HTR-8/SVneo (cell line): Measurements from ENCODE around the gene NUAK1.

Experiments
- DNase-seq: peaks from one replicate; pipeline ENCODE4 v3.0.0; 2011; ENCODE audit warnings: low spot score, mixed read lengths; ENCODE audit not compliant: insufficient read length
- FAIRE-seq: peaks from 2 replicates; lab custom pipeline; 2011; peaks lifted over from hg19 to GRCh38; lab: Jason Lieb, UNC

Gene NUAK1

GRCh38 chr12:106044773-106045172 lies 94.0 kb downstream of the NUAK1 start:
- DNase-seq (no peak), FAIRE-seq (no peak)

DNA sequence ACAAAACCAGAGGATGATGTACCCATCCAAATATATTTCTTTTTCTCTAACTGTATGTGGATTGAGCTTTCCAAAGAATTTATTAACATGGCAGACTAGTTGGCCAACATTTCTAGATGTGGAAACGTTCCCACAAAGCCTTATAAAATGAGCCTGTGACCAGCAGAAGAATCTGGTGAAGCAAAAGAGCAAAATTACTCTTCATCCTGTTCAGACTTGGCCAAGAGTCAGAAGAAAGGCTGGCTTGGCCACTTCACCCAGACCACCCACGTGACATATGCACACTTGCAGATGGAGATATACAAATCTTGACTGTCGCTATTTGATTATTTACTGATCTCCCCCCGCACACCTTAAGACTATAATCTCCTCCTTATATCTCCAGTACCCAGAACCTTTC lies 96.7 kb downstream of the NUAK1 start:
- FAIRE-seq (no peak), DNase-seq (no peak)

DNA sequence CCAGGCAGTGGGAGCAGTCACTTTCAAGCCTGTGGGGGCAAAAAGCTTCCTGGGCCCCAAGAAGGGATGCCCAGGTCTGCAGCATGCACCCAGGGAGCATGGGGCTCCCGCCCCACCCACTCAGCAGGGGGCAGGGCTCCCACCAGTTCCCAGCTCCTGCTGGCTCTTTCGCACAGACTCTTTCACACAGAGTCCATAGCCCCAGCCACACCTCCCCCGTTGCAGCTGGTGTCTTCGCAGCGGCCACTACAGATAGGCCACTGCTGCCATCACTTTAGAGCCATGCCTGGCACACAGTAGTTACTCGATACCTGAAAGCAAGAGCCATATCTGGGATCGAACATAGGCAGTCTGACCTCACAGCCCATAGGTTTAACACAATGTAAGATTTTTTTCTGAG lies 98.2 kb downstream of the NUAK1 start:
- FAIRE-seq, result no peak
- no peak for DNase-seq

DNA sequence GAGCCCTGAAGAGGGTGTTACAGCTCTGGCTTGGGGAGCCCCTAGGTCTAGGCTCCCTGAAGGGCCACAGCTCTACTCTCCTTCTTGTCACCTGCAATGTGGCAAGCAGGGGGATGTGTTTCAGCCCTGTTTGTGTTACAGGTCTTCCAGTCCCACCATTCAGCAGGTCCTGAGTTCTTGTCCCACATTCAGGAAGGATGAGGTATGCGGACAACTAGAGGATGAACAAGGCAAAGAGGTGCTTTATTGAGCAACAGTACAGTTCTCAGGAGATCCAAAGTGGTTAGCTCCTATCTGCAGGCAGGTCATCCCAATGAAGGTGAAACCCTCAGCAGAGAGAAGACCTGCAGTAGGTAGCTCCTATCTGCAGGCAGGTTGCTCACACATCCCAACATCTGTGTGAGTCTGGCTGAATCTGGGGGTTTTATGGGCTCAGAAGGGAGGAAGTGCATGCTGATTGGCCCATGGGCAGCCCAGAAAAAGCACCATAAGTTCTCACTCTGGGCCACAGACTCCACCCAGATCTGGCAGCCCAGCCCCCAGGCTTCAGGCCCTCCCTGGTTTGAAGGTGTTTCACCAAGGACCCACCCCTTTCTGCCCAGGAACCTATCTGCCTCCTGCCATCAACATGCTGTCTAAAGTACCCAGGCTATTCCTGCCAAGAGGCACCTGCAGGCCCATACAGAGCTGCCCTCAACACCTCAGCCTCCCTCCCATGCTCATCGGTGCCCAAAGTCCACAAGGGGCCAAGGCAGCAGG lies 98.9 kb downstream of the NUAK1 start:
- no peak for DNase-seq

DNA sequence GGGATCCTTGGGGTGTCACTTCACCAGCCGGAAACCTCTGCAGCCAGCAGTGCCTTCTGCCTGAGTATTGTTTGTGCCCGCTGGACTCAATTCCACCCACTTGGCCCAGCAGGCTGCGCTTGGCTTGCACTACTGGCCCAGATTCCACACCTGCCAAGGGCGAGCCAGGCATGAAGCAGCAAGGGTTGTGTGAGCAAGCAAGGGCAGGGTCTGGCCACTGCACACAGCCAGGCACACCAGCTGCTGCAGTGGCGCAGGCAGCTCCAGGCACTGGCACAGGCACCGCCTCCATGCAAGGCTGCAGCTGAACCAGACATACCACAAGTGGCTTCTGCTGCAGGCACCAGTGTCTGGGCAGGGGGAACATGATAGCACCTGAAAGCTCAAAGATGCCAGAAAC lies 99.5 kb downstream of the NUAK1 start:
- FAIRE-seq (no peak), DNase-seq (no peak)

More for the DNA sequence above, 98.9 kb downstream of the NUAK1 start:
- peak; percentile 40 for FAIRE-seq

DNA sequence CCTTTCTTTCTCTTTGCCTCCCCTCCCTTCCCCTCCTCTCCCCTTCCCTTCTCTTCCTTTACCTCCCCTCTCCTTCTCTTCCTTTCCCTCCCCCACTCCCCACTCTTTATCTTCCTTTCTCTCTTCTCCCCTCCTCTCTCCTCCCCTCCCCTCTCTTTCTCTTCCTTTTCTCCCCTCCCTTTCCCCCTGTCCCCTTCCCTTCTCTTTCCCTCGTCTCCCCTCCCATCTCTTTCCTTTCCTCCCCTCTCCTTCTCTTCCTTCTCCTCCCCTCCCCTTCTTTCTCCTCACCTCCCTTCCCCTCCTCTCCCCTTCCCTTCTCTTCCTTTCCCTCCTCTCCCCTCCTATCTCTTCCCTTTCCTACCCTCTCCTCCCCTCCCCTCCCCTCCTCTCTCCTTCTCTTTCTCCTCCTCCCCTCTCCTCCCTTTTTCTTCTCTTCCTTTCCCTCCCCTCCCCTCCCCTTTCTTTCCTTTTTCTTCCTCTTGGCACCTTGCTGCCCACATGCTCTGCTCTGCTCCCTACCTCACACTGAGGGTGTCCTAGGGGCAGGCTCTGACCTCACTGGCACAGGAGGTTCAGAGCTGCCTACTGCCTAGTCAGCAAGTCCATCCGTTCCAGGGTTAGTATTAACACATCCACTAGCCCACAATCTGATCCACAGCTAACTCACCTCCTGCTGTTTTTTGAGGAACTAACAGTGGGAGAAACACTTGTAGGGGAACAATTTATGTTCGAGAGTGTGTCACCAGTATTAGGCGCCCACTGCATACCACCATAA lies 101.0 kb downstream of the NUAK1 start:
- peak; percentile 38 for FAIRE-seq
- no peak for DNase-seq

DNA sequence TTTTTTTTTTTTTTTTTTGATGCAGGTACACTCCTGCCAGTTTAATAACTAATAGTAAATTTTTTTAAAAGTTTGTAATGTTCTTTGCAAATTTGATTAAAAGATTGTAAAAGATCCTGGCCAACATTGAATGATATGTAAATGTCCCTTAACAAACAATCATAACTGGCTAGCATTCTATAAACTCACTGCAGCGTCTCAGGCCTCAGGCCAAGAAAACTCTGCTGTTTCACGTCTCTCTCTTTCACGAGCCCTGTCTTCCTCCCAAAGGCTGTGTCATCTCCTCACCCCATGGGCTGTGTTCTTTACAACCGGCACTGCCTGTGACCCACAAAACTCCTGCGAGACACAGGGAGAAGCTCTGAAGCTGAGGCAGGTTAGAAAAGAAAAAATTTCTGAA lies 103.3 kb downstream of the NUAK1 start:
- DNase-seq, result no peak
- FAIRE-seq, result no peak

DNA sequence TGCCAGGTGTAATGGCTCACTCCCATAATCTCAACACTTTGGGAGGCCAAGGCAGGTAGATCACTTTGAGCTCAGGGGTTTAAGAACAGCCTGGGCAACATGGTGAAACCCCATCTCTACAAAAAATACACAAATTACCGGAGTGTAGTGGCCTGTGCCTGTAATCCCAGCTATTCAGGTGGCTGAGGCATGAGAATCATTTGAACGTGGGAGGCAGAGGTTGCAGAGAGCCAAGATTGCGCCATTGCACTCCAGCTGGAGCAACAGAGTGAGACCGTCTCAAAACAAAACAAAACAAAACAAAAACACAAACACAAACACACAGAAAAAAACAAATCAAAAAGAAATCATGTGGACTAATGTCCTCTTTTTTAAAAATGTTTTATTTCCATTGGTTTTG lies 104.4 kb downstream of the NUAK1 start:
- DNase-seq (no peak), FAIRE-seq (no peak)

GRCh38 chr12:106033161-106033675 lies 105.5 kb downstream of the NUAK1 start:
- peak; percentile 66 for FAIRE-seq
- no peak for DNase-seq

GRCh38 chr12:106032623-106032925 lies 106.2 kb downstream of the NUAK1 start:
- DNase-seq (no peak), FAIRE-seq (no peak)

DNA sequence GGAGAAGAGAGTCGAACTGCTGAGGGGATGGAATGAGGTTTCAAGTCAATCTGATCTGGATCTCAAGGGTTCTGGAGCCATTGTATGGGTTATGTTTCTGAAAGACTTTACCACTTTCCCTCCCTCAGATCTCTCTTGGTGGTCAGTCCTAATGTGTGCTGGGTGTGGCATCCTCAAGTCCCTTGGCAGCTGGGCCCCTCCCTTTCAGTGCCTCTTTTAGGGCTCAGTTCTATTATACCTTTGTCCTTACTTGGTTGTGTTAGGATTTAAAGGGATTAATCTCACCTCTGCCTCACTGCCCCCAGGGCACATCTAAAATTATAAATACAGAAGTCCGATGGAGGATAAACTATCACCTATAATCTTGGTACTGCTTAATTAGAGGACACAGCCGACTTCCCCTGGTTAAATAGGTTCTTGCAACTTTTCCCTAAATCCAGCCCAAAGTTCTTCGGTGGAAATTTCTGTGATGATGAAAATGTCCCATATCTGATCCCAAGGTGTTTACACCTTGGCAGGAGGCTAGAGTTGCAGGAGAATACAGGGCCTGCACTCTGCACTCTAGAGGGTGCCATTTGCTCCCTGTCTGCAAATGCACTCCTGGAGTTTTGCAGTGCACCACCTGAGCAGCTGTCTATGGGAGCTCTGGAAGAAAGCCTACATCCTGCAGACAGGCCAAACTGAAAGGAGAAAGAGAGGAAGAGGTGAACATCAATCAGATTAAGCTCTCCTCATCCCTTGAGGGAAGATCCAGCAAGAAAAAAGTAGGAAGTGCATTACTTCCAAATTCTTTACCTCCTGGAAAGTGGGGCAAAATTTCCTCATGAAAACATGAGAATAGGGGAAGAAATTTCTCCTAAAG lies 106.8 kb downstream of the NUAK1 start:
- no peak for DNase-seq
- no peak for FAIRE-seq

GRCh38 chr12:106030210-106031071 lies 108.3 kb downstream of the NUAK1 start:
- FAIRE-seq (no peak), DNase-seq (peak; percentile 75)

- DNase-seq (no peak), FAIRE-seq (no peak)
Measured at GRCh38 chr12:106029532-106029931, 109.2 kb downstream of the NUAK1 start.

DNA sequence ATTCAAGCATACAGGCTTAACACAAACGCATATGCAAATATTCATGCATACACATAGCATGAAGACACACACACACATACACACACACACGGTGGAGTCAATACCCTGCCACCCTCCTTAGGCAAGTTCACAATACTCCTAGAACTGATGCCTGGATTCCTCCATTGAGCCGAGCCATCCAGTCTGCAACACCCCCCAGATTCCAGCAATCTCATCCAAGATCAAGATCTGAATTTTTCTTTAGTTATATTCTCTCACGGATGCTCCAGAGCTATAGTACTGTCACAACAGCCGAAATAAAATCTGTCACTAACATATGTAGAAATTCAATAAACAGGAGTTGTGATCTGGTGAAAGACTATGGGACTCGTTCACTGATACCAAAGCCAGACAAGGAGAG lies 110.8 kb downstream of the NUAK1 start:
- FAIRE-seq (no peak), DNase-seq (no peak)

- DNase-seq (no peak), FAIRE-seq (no peak)
Measured at GRCh38 chr12:106027286-106027685, 111.5 kb downstream of the NUAK1 start.

- FAIRE-seq (no peak), DNase-seq (no peak)
Measured at GRCh38 chr12:106025129-106025528, 113.6 kb downstream of the NUAK1 start.

GRCh38 chr12:106023039-106023438 lies 115.7 kb downstream of the NUAK1 start:
- FAIRE-seq (no peak), DNase-seq (no peak)

DNA sequence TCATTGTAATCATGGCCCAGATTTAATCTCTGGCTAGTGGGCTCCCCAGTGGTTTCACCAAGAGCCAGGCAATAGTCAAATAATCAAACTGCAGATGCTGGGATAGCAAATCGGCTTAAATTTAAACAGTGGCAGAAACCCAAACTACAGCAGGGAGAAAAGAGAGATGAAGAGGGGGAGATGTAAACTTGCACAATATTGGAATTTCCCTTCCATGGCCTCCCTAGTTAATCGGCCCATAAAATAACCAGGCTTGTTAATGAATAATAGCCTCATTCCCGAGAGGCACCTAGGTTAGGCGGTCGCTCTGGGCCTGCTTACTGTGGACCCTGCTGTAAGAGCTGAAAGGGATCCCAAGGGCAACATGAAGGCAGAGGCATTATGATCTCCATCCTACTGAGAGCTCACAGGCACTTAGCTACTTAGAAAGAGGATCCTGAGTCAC lies 116.2 kb downstream of the NUAK1 start:
- DNase-seq (no peak), FAIRE-seq (no peak)

DNA sequence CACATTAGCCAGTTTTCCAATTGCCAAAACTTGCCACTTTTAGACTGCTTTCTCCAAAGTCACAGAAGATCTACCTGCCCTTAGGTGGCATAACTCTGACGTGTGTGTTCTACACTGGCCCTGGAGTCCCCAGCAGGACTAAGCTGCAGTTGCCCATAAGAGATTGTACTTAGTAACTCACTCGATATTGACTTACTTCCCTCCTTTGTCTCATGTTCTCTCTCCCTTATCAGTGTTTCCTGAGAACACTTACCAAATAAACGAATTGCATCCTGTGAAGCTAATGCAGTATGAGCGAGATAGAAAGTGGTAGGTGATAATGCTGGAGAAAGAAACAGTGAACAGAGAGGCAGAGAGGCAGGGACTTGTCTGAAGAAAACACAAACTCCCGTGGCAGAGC lies 117.2 kb downstream of the NUAK1 start:
- no peak for FAIRE-seq
- DNase-seq, result no peak

GRCh38 chr12:106020736-106021135 lies 118.0 kb downstream of the NUAK1 start:
- DNase-seq (no peak), FAIRE-seq (no peak)
